CD14-positive monocyte (primary cell): Measurements from ENCODE around the gene KRT26. TPM values are rescaled to one million over a fixed set of nuclear protein-coding genes. Genes with fewer than 3 reads are reported as not detected.

ENCODE experiments used
- DNase-seq, 3 donors: peaks; one replicate each; pipeline ENCODE4 v3.0.0-alpha.2; 2011 to 2022
- H2AFZ ChIP-seq: 2 replicates; pipeline ENCODE4 v1.6.0; 2012; ENCODE audit warnings: mild to moderate bottlenecking, low read depth, low read length, inconsistent platforms; ENCODE audit not compliant: insufficient read depth, poor library complexity, severe bottlenecking
- H3K27ac ChIP-seq, 2 donors: 1 replicate in 1 of 2; 2 replicates in 1 of 2; pipeline ENCODE4 v1.5.1; 2012 to 2013; ENCODE audit warnings: low read length in 2 of 2, control low read depth in 1 of 2, inconsistent platforms in 1 of 2, low read depth in 1 of 2, mild to moderate bottlenecking in 1 of 2
- H3K27me3 ChIP-seq, 2 donors: one replicate each; pipeline versions ENCODE4 v1.6.0 to v1.6.1; 2011 to 2013; ENCODE audit warnings: low read length in 2 of 2; ENCODE audit not compliant: control insufficient read depth in 2 of 2, insufficient read depth in 2 of 2
- H3K36me3 ChIP-seq, 2 donors: replicated peaks in 1 of 2; 1 replicate in 1 of 2; 2 replicates in 1 of 2; pipeline versions ENCODE4 v1.5.1 to v1.6.1; 2012 to 2013; ENCODE audit warnings: low read length in 2 of 2, control low read depth in 1 of 2, inconsistent platforms in 1 of 2, mild to moderate bottlenecking in 1 of 2; ENCODE audit not compliant: insufficient read depth in 2 of 2, control insufficient read depth in 1 of 2
- H3K4me1 ChIP-seq, 2 donors: 1 replicate in 1 of 2; 2 replicates in 1 of 2; pipeline versions ENCODE4 v1.5.1 to v1.6.1; 2012 to 2013; ENCODE audit warnings: low read length in 2 of 2, control low read depth in 1 of 2, inconsistent platforms in 1 of 2, mild to moderate bottlenecking in 1 of 2, moderate library complexity in 1 of 2; ENCODE audit not compliant: insufficient read depth in 2 of 2, control insufficient read depth in 1 of 2
- H3K4me2 ChIP-seq: replicated peaks from 2 replicates; pipeline ENCODE3; 2012; ENCODE audit warnings: low read length, moderate library complexity, mild to moderate bottlenecking; ENCODE audit not compliant: poor library complexity, severe bottlenecking; ENCODE audit errors: extremely low read depth
- H3K4me3 ChIP-seq, 3 experiments: fragments of 200-600 bp in 1 of 3; sonication (generic) in 1 of 3; replicated peaks in 1 of 3; 1 replicate in 2 of 3; 2 replicates in 1 of 3; pipeline ENCODE4 v1.5.1; 2011 to 2013; ENCODE audit warnings: low read length in 3 of 3, mild to moderate bottlenecking in 3 of 3, control low read depth in 2 of 3, low read depth in 2 of 3, inconsistent platforms in 1 of 3, moderate library complexity in 1 of 3
- H3K79me2 ChIP-seq: 2 replicates; pipeline ENCODE4 v1.6.0; 2012; ENCODE audit warnings: mild to moderate bottlenecking, control low read depth, inconsistent platforms, low read length, moderate library complexity; ENCODE audit not compliant: insufficient read depth
- H3K9ac ChIP-seq: 2 replicates; pipeline ENCODE4 v1.6.0; 2017; ENCODE audit warnings: low read length, mild to moderate bottlenecking; ENCODE audit not compliant: insufficient read depth, poor library complexity, severe bottlenecking
- H3K9me3 ChIP-seq, 2 donors: replicated peaks in 1 of 2; 1 replicate in 1 of 2; 2 replicates in 1 of 2; pipeline versions ENCODE4 v1.5.1 to v1.6.1; 2012 to 2013; ENCODE audit warnings: low read length in 2 of 2, control low read depth in 1 of 2; ENCODE audit not compliant: control insufficient read depth in 1 of 2, insufficient read depth in 1 of 2
- H4K20me1 ChIP-seq: 2 replicates; pipeline ENCODE4 v1.6.0; 2012; ENCODE audit warnings: mild to moderate bottlenecking, low read length, control low read depth, moderate library complexity; ENCODE audit not compliant: insufficient read depth
- H3K27ac Mint-ChIP-seq, 7 donors: one replicate each; pipeline ENCODE4 v1.8.0; 2020; ENCODE audit warnings: mild to moderate bottlenecking in 7 of 7, mixed read lengths in 7 of 7, moderate library complexity in 6 of 7, inconsistent platforms in 2 of 7
- H3K27me3 Mint-ChIP-seq, 3 donors: one replicate each; pipeline ENCODE4 v1.8.0; 2021 to 2022; ENCODE audit warnings: low read depth in 3 of 3, mild to moderate bottlenecking in 3 of 3, mixed read lengths in 3 of 3, moderate library complexity in 3 of 3, inconsistent platforms in 1 of 3
- H3K36me3 Mint-ChIP-seq, 2 donors: one replicate each; pipeline ENCODE4 v1.8.0; 2020; ENCODE audit warnings: mixed read lengths in 2 of 2, inconsistent platforms in 1 of 2, mild to moderate bottlenecking in 1 of 2
- H3K4me1 Mint-ChIP-seq: one replicate; pipeline ENCODE4 v1.8.0; 2020; ENCODE audit warnings: mild to moderate bottlenecking, mixed read lengths
- H3K4me3 Mint-ChIP-seq, 2 donors: one replicate each; pipeline ENCODE4 v1.8.0; 2020; ENCODE audit warnings: mild to moderate bottlenecking in 2 of 2, mixed read lengths in 2 of 2, moderate library complexity in 1 of 2
- H3K9me3 Mint-ChIP-seq, 7 donors: one replicate each; pipeline ENCODE4 v1.8.0; 2020 to 2022; ENCODE audit warnings: mixed read lengths in 7 of 7, mild to moderate bottlenecking in 6 of 7, moderate library complexity in 6 of 7, inconsistent platforms in 2 of 7
- WGBS: methylation state at CpG from one replicate; pipeline ENCODE4 v1.1.5; 2013; ENCODE audit warnings: missing lambda C conversion rate; ENCODE audit not compliant: insufficient coverage; 5-methylcytosine and 5-hydroxymethylcytosine counted together
- intact Hi-C, 2 donors: fragments of 100-400 bp; cut with micrococcal nuclease; formaldehyde crosslinking; loops; one replicate each; pipeline versions ENCODE4 v1.15.0 to v1.15.1; 2023
- polyA plus RNA-seq, 3 donors: library from polyadenylated mRNA; depleted of rRNA in 1 of 3; unstranded in 2 of 3; stranded (reverse) in 1 of 3; fragments of 300-500 nt in 2 of 3; fragments of >200 nt in 1 of 3; fragmentation: Illumina TruSeq in 2 of 3; gene quantifications; 1 replicate in 2 of 3; 2 replicates in 1 of 3; pipeline ENCODE4 v1.2.3, GENCODE V29; 2012 to 2021
- TF ChIP-seq, protein P1 (sequence below): fragments of 200-600 bp; IDR thresholded peaks from one replicate; pipeline ENCODE4 v1.8.0; 2022; ENCODE audit warnings: antibody characterized with exemption, mild to moderate bottlenecking

KRT26 gene
- polyA plus RNA-seq, 3 donors: not detected

DNA sequence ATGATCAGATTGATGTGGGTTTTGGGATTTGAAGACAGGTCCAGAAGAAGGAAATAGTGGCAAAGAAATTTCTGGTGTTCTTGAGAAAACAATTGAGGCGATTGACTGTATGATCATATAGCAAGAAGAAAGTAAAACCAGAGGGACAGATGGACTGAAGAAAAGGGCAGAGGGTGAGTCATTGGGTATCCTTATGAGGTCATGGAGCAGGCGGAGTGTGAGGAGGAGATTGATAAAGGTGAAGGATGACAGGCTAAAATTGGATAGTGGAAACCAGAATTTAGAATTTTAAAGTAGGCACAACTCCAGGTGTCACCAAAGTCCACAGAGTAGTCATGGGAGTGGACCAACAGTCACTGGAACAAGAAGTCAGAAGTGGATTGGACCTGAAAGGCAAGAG is 29.2 kb upstream of the KRT26 start:
- H3K27me3 Mint-ChIP-seq: peaks cover 17 to 26% (median 23%) of the 10 kb centered on the region in 3 donors
- Histone ChIP-seq H3K4me1 (no peaks in the 10 kb centered on the region), H3K4me3 (no peak overlapping the region), H3K36me3 (no peaks in the 10 kb centered on the region), H4K20me1 (no peaks in the 10 kb centered on the region), H3K9me3 (no peaks in the 10 kb centered on the region), H3K27ac (no peak overlapping the region), H3K27me3 (peaks cover 24 to 29% of the 10 kb centered on the region in 2 donors), H3K9ac (no peak overlapping the region), H3K79me2 (no peaks in the 10 kb centered on the region), H3K4me2 (no peak overlapping the region), H2AFZ (no peak overlapping the region)
- intact Hi-C loops: loop anchor here (5.0 kb wide), 1 partner anchor 846 kb away; no protein-coding TSS in a partner anchor
- H3K9me3 Mint-ChIP-seq: no peaks in the 10 kb centered on the region
- H3K4me3 Mint-ChIP-seq: no peak overlapping the region
- no peaks in the 10 kb centered on the region for H3K36me3 Mint-ChIP-seq
- no peak overlapping the region for H3K27ac Mint-ChIP-seq
- 92% methylated on average over 2 of the region's 2 CpGs for WGBS
- DNase-seq: no peak
- no peaks in the 10 kb centered on the region for H3K4me1 Mint-ChIP-seq
- TF ChIP-seq, protein P1, sequence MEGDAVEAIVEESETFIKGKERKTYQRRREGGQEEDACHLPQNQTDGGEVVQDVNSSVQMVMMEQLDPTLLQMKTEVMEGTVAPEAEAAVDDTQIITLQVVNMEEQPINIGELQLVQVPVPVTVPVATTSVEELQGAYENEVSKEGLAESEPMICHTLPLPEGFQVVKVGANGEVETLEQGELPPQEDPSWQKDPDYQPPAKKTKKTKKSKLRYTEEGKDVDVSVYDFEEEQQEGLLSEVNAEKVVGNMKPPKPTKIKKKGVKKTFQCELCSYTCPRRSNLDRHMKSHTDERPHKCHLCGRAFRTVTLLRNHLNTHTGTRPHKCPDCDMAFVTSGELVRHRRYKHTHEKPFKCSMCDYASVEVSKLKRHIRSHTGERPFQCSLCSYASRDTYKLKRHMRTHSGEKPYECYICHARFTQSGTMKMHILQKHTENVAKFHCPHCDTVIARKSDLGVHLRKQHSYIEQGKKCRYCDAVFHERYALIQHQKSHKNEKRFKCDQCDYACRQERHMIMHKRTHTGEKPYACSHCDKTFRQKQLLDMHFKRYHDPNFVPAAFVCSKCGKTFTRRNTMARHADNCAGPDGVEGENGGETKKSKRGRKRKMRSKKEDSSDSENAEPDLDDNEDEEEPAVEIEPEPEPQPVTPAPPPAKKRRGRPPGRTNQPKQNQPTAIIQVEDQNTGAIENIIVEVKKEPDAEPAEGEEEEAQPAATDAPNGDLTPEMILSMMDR: no peak

GRCh38 chr17:40800381-40800780 is 28.4 kb upstream of the KRT26 start:
- Mint-ChIP-seq H3K4me3 (no peak overlapping the region), H3K9me3 (no peaks in the 10 kb centered on the region), H3K36me3 (no peaks in the 10 kb centered on the region), H3K27me3 (peaks cover 13 to 25% (median 22%) of the 10 kb centered on the region in 3 donors), H3K27ac (no peak overlapping the region), H3K4me1 (no peaks in the 10 kb centered on the region)
- Histone ChIP-seq H3K4me2 (no peak overlapping the region), H3K9ac (no peak overlapping the region), H3K4me1 (no peaks in the 10 kb centered on the region), H3K27ac (no peak overlapping the region), H3K79me2 (no peaks in the 10 kb centered on the region), H3K36me3 (no peaks in the 10 kb centered on the region), H3K4me3 (no peak overlapping the region), H3K27me3 (peaks cover 19 to 32% of the 10 kb centered on the region in 2 donors), H4K20me1 (no peaks in the 10 kb centered on the region), H3K9me3 (no peaks in the 10 kb centered on the region), H2AFZ (no peak overlapping the region)
- TF ChIP-seq, protein P1: no peak
- intact Hi-C loops: loop anchor here (5.0 kb wide), 1 partner anchor 847 kb away; no protein-coding TSS in a partner anchor
- no peak for DNase-seq
- WGBS: 38% methylated on average over 1 of the region's 1 CpG
